GM18508 (cell line): Measurements from ENCODE around the gene KDSR.

Experiments
- ATAC-seq: cut with Tn5 transposase; IDR thresholded peaks from one replicate; pipeline ENCODE4 v1.9.1; 2021; ENCODE audit warnings: moderate number of reproducible peaks; ENCODE audit not compliant: insufficient read depth, unreplicated experiment

Gene KDSR

DNA sequence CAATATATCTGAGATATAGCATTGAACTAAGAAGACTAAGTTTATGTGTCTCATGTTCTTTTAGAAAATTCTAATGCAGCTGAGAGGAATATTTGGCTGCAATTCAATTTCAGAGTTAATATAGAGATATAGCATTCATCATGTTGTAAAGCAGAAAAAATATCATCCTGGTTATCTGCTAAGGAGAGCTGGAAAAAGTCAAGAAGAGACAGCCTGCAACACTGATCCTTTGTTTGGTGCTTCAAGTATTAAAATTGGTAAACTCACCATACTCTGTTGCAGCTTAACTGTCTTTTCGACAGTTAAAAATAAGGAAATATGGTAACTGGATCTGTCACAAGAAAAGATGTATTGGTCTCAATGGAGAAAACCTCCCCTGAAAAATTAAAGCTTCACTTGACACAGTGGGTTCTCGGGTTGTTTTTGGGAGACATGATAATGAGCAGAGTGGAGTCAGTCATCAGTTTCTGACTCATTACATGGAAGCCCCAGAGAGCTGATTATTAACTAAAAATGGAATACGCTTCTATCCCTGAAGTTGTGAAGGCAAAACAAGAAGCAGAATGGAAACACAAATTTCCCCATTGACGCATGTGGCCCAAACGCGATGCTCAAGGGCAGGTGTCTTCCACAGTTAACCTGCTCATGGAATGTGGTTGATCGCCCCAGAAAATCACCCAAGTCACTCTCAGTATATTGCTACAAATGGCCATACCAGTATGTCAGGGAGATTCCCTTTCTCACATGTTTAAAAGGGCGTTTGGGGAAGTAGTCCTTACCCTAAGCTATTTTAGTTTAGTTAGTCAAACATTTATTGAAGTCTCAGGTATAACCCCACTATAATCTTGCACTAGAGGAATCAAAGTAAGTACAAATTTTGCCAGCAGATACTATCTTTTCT is 55.6 kb downstream of the KDSR start:
- ATAC-seq, result peak; percentile 65

DNA sequence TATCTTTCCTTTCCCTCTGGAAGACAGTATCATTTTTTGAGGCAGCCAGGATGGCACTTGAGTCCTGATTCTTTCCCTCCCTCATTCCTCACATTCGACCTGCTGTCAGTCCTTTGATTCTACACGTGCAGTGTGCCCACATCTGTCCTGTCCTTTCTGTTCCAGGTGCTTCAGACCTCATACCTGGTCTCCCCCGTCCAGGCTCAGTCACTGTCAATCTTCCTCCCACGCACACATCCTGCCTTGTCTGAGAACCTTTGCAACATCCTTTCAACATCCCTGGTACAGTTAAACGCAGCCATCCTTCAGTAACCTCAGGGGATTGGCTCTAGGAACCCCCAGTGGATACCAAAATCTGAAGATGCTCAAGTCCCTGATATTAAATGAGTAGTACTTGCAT is 57.6 kb downstream of the KDSR start:
- ATAC-seq, result no peak

DNA sequence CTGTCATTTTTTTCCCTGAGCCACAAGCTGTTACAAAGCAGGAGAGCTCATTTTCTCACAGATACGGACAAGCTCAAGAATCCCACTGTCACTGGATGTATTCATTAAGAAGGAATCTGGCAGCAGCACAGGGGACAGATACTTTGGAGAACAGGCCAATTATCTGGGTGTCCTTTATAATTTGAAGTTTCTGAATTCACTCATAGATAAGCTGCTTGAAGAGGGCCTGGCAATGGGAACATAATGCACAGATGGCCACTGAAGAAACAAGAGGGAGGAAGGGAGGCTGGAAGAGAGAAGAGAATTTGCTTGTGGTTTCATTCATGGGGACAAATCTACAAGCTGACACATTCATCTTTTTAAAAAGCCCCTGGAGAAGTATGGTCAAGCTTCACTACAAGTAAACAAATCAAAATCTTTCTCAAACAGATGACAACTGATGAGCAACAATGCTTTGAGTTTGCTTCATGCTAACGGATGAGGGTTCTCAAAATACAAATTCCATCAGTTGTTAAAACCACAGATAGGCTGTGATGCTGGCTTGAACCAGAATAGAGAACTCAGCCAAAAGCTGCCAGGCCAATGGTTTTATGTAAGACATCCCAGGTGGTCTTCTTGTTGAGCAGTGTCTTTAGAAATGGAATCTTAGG is 59.3 kb downstream of the KDSR start:
- ATAC-seq, result no peak

DNA sequence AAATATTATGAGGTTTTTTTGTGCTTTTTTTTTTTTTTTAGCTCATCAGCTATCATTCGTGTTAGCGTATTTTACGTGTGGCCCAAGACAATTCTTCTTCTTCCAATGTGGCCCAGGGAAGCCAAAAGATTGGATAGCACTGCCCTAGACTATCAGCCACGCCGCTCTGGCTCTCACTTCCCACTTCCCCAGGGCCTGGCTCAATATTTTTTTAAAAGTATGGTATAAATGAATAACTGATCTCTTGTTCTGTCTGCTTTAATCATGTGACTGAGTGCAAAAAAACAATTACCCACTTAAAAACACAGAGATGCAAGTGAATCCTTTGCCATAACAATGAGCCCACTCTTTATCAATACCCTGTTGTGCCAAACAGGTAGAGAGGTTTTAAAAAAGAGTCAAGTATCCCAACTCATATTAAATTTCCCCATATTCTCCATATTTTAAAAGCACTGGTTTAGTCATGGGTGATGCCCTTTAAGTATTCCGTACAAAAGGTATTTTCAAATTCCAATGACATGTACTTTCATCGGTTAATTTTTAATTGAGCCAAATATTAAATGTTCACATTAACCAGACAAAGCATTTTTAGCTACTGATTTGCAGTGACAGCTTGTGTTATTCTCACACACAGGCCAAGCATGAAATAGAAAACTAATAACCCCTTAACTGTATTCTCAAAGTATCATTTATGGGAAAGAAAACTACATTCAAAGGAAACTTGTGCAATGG is 60.0 kb downstream of the KDSR start:
- no peak for ATAC-seq

DNA sequence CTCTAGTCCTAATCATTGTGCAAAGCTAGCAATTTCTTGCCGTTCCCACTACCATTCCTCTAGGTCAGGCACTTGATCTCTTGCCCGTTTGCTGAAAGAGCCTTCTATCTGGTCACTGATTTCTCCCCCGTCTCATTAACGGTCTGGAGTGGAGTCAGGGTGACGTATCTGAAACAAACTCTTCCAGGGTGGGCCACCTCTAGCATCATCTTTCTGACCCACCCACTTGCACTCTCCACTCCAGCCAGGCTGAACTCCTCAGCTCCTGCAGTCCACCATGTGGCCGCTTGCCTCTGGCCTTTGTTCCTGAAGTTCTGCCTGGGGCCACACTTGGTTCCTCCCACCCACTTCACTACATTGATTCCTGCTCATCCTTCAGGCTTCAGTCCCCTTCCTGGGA is 60.8 kb downstream of the KDSR start:
- ATAC-seq, result no peak

DNA sequence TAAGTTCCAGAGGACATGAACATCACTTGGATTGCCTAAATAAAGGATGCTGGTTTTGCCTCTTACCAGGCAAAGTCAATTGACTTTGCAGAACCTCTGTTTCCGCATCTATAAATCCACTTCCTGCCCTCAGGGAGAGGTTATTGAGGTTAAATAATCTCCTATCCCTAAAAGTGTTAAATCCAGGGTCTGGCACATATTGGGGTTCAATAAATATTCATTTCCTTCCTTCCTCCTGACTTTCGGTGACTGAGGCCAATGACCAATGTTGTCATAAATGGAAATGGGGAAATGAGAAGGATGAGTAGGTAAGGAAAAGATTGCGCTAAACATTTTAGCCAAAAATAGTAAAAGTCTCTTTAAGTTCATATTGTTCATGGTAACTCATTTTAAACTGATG is 63.5 kb downstream of the KDSR start:
- ATAC-seq, result no peak

DNA sequence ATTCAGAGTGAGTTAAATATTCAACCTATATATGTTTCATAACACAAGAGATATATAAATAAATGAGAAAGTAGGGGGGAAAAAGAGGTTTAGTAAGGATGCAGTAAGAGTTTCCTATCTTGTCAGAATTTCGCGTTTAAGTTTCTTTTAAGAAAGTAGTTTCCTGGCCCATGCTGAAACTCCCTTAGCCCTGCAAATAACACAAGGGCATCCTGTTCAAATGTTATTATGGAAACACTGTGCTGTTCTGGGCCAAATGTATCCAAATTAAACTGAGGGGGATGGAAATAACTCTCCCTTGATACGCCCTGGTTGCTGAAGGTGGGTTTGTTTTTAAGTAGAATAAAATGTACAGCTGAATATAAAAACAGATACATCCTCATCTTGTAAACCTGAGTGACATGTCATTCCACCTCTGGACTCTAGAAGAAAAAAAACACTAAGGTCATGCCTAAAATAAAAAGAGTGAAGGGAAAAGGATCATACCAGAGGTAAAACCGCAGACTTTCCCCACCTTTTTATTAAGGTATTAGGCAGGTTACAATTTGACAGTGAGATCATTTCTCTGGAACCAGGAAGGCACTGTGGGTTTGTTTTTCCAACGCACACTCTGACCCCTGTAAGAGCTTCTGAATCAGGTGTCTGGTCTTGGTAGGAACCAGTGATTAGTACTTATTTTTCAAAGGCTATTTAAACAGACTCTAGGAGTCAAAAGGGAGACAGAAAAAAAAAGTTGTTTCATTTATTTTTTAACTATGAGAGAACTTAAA is 64.2 kb downstream of the KDSR start:
- no peak for ATAC-seq

DNA sequence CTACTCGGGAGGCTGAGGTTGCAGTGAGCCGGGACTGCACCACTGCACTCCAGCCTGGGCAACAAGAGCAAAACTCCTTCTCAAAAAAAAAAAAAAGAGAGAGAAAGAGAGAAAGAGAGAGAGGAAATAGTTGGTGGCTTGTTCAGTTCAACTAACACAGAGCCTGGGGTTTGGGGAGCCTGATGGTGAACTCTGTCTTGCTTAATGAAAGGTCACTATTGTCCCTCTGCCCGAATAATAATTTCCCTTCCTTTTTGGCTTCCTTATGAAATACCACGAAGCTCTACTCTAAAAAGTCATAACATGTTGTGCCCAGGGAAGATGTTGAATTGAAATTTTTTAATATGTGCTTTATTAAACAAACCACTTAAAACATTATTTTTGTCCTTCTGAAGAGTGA is 64.8 kb downstream of the KDSR start:
- no peak for ATAC-seq

DNA sequence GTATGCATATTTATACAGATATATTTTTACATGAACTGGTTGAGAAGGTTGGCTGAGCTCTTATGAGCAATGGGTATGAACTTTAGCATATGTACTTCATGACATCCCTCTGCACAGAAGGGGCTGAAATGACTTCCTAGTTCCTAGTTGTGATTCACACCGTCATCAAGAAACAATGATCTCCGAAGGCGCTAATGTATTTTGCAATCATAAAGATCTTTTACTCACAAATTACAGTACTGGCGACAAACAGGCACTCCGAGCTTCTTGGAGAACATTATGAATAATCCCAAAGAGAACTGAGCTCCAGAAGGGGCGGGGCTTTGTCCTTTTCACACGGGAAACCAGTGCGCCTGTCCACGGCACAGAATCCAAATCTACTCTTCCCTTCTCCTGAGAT is 65.6 kb downstream of the KDSR start:
- ATAC-seq, result no peak

DNA sequence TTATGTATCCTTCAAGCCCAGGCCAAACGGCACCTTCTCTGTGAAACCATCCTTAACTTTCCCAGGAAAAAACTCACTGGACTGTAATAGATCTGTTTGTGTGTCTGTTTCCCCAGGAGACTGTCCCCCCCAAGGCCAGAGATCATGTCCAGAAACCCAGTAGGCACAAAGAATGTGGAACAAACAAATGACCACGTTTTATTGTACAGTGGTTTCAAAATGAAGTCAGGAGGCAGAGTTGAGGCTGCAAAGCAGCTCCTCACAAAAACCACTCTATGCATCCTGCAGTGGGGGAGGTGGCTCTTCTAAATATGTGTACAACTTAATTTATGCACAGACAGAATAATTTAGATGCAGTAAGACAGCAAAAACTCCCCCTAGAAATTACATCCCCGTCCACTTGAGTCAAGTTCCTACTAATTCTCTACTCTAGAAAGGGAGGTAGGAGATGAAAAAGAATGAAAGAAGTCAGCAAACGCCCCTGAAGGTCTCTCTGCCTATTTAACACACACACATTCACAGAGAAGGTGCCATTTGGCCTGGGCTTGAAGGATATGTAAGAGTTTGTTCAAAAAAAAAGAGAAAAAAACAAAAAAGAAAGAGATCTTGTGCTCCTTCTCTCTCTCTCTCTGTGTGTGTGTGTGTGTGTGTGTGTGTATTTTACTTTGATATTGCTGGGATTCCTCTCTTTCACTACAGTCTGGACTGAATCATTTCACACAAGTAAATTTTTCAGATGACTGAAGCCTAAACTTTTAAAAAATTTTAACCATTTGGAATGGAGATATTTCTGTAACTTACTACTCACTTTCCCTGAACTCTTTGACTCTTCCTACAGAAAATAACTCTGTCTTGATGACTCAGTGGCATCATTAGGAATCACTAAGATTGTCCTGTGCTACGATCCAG is 66.9 kb downstream of the KDSR start:
- no peak for ATAC-seq

DNA sequence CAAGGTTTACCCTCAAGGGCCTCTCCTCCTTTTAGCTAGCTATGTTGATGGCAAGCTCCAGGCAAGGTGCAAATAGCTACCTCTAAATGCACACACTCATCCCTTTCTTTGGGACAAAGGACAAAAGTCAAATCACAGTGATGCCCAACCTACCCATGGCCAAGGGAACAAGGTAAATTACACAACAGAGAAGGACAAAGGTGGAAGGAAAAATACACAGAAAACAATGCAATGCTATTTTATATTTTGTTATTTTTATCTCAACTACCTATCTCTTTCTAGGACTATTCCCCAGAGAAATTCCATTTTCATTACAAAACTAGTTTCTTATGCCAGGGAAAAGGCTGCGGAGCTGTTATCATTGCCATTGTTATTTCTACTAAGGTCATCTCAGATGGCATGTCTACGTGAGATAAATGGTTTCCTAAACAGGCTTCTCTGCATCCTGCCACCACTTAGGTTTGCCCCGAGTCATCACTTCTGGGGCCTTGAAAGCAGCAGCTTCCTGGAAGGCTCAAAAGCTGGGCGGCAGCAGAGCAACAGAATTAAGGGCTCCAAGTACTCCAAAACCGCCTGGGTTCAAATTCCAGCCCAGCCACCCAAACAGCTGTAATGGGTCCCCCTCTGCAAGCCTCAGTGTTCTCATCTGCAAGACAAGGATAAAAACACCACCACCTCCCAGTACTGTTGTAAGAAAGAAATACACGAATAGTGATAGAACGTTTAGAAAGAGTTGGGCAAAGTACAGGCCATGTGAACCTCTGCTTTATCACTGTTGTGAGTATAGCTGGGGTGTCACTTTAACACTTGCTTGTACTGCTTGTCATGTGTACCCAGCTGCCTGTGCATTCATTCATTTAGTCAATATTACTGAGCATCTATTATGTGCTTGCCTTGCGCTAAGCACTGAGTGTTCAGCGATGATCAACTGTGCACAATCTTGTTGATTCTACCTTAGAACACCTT is 68.3 kb downstream of the KDSR start:
- ATAC-seq, result no peak

DNA sequence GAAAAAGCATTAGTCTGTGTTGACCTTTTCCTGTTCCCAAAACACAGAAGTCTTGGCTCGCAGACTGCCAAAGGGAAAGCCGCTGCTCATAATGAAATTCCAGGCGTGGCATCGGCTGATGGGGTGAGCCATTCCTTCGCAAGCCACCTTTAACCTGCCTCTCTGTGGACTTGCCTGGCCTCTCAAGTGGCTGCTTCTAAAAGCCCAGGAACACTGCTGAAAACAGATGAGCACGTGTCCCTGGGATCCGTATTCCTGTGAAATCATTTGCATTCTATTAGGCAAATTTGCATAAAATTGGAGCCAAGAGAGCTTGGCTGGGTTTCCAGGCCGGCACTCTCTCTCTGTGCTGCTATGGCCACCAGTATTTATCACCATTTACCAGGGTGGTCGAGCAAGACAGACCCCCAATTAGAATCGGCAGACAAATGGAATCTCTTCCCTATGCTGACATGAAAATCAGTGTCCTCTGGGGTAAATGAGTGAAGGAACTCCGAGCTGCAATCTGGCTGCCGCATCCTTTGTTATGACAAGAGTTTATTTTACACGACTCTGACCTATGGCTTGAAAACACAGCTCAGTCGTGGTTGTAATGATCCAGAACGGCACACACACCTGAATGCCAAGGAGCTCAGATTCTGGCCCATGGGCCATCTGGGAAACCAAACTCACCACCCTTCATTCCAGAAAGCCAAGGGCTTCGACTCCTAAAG is 69.2 kb downstream of the KDSR start:
- no peak for ATAC-seq

DNA sequence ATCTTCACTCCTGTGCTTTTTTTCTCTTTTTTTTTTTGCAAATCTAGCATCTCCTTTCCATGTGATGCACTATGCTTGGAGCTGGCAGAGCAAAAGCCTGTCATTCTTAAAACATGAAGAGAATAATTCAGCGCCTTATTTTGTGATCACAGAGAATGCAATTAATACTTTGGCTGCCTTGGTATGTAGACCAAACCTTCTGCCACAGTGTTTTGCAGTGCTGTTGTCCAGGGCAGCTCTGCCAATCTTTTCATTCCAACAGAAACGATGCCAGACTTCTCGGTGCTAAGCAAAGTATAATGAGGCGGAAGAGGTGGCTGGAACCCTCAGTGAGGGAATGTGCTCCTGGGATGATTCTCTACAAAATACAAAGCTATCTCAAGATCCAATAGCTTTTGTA is 73.1 kb downstream of the KDSR start:
- ATAC-seq, result no peak

DNA sequence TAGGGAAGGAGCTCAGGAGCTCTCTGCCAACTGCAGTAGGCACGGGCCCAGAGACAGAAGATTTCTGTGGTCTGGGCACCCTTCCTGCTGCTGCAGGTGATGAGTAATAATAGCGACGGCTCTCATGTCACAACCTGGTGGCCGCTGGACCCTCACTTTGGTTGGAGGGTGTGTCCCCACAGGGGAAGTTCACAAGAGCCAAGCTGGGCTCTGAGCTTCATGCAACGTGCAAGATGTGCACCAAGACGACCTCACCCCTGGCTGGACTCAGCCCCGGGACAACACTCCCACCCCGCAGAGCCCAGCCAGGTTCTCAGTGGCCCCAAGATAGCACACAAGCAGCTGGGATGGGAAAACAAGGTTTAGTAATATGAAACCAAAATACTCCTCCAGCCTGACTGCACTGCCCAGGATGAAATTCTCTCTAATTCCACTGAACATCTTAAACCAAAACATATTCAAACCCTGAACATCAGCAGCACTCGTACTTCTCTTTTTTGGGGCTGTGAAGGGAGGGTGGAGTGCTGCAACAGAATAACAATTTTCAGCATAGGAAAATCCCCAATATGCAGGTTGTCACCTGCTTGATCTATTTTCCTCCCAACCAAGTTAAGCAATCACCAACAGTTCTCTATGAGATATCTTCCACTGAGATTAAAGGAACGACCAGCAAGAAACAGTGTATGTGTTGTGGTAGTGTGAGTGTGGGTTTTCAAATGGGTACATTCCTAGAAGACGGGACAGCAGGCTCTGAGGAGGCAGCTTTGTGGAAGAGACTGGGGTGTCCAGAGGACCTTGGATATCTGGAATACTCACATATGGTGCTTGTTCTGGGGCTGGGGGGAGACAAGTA is 73.9 kb downstream of the KDSR start:
- no peak for ATAC-seq

DNA sequence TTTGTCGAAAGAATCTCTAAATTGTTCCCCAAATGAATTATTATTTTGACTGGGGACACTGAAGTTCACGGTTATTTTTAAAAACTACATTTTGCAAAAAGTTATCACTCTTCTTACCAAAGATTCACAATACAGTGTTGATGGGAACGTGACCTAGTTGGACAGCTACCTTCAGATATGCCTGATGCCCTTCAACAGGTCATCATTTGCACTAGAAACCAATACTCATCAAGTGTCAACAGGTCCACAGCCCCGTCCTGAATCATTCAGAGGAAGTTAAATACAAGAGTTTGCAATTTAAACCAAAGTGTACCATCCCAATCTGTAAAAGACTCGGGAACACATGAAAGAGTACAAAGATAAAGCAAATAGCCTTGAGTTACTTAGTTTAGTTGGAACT is 75.7 kb downstream of the KDSR start:
- ATAC-seq, result no peak

DNA sequence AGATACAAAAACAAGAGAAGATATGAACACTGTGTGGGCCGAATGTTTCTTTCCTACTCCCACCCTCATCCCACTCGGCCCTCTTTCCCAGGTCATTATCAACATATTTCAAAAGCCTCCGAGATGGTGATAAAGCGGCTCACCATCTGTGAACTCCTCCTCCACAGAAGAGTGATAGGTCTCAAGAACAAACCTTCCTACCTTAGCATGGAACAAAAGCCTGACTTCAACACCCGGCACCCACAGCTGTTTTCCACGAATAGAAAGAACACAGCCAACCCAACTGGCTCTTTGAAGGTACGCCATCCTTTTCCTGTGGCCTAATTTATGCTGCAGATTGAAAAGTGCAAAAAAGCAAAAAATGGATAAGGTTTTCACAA is 76.2 kb downstream of the KDSR start:
- ATAC-seq, result no peak
